Measurements from ENCODE around the gene KRTAP9-6. TPM values are rescaled to one million over a fixed set of nuclear protein-coding genes. Genes with fewer than 3 reads are reported as not detected.

The KRTAP9-6 gene
- not detected in 2 replicates for polyA plus RNA-seq (2012; rRNA removed)
- polyA plus RNA-seq (2012; cell fraction: cytosol; rRNA removed), result not detected in 2 replicates
- not detected in 2 replicates for polyA plus RNA-seq (2012; cell fraction: nucleus; rRNA removed)

DNA sequence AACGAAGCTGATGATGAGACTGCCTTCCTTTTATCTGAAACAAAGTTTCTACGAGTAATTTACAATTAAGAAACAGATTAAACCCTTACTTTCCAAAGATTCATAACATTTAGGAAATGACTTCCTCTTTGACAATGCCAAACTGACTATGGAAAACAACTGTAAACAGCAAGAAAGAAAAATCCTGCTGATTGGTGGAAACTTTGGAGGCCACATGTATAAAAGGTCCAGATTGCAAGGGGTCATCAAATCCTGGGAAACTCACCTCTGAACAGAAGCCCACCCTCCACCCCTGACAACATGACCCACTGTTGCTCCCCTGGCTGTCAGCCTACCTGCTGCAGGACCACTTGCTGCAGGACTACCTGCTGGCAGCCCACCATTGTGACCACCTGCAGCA lies at the start of gene KRTAP9-6:
TSS of gene KRTAP9-6 (plus strand) at position 301 of the 400 bp plus-strand sequence. CDS start at position 301, 0 bp downstream.
- CTCF ChIA-PET, result no interaction called here
- WGBS (ENCODE audit: low lambda C conversion rate), result 5% methylated on average over 2 of the region's 2 CpGs
- H3K9me3 ChIP-seq, result no peaks in the 10 kb centered on the region
- H4K20me1 ChIP-seq (ENCODE audit: insufficient read depth), result no peaks in the 10 kb centered on the region
- no peak for TF ChIP-seq ELF1 (IDR thresholded peaks at IDR 0.05)
- TF ChIP-seq, protein P1, sequence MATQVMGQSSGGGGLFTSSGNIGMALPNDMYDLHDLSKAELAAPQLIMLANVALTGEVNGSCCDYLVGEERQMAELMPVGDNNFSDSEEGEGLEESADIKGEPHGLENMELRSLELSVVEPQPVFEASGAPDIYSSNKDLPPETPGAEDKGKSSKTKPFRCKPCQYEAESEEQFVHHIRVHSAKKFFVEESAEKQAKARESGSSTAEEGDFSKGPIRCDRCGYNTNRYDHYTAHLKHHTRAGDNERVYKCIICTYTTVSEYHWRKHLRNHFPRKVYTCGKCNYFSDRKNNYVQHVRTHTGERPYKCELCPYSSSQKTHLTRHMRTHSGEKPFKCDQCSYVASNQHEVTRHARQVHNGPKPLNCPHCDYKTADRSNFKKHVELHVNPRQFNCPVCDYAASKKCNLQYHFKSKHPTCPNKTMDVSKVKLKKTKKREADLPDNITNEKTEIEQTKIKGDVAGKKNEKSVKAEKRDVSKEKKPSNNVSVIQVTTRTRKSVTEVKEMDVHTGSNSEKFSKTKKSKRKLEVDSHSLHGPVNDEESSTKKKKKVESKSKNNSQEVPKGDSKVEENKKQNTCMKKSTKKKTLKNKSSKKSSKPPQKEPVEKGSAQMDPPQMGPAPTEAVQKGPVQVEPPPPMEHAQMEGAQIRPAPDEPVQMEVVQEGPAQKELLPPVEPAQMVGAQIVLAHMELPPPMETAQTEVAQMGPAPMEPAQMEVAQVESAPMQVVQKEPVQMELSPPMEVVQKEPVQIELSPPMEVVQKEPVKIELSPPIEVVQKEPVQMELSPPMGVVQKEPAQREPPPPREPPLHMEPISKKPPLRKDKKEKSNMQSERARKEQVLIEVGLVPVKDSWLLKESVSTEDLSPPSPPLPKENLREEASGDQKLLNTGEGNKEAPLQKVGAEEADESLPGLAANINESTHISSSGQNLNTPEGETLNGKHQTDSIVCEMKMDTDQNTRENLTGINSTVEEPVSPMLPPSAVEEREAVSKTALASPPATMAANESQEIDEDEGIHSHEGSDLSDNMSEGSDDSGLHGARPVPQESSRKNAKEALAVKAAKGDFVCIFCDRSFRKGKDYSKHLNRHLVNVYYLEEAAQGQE (IDR thresholded peaks at IDR 0.05; ENCODE audit: low read depth, low read length), result no peak
- H3K9ac ChIP-seq, result no peak within 1 kb of the TSS
- no peak within 1 kb of the TSS for H2AFZ ChIP-seq (ENCODE audit: low read depth)
- no peaks in the 10 kb centered on the region for H3K79me2 ChIP-seq (ENCODE audit: insufficient read depth)
- H3F3A ChIP-seq (replicated peaks; ENCODE audit: insufficient read depth), result no peaks in the 10 kb centered on the region
- no peak within 1 kb of the TSS for H3K27ac ChIP-seq (ENCODE audit: low read depth in 2 of 2, low read length in 1 of 2)
- no peak for DNase-seq
- H3K4me1 ChIP-seq (ENCODE audit: control insufficient read depth in 1 of 2, insufficient read depth in 2 of 2, low read depth in 1 of 2, low read length in 1 of 2), result no peaks in the 10 kb centered on the region
- H3K4me2 ChIP-seq, result no peak within 1 kb of the TSS
- H3K27me3 ChIP-seq (ENCODE audit: insufficient read depth), result peaks cover 8% of the 10 kb centered on the region; the same call in 1 of the 2 replicates
- H3K36me3 ChIP-seq (replicated peaks in 1 of 2; ENCODE audit: control insufficient read depth in 1 of 2, insufficient read depth in 2 of 2, low read length in 1 of 2), result no peaks in the 10 kb centered on the region
- no peak within 1 kb of the TSS for H3K4me3 ChIP-seq (ENCODE audit: low read depth in 2 of 2, low read length in 1 of 2)
- no peaks in the 10 kb centered on the region for H3K9me2 ChIP-seq
- POLR2A ChIA-PET, result no interaction called here

DNA sequence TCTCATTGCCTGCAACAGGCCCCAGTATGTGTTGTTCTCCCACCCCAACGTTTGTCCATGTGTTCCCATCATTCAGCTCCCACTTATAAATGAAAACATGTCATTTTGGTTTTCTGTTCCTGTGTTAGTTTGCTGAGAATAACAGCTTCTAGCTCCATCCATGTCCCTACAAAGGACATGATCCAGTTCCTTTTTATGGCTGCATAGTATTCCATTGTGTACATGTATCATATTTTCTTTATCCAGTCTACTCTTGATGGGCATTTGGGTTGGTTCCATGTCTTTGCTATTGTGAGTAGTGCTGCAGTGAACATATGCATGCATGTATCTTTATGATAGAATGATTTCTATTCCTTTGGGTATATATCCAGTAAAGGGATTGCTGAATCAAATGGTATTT lies 49.5 kb upstream of the KRTAP9-6 start:
- 18% methylated on average over 1 of the region's 1 CpG for WGBS (ENCODE audit: low lambda C conversion rate)
- TF ChIP-seq GABPA (IDR thresholded peaks at IDR 0.05; ENCODE audit: low read depth), result no peak
- TF ChIP-seq FOSL2 (IDR thresholded peaks at IDR 0.05; ENCODE audit: borderline replicate concordance, low read depth), result no peak
- no peak for TF ChIP-seq RAD21 (IDR thresholded peaks at IDR 0.05; ENCODE audit: low read length)
- TF ChIP-seq, protein P2, sequence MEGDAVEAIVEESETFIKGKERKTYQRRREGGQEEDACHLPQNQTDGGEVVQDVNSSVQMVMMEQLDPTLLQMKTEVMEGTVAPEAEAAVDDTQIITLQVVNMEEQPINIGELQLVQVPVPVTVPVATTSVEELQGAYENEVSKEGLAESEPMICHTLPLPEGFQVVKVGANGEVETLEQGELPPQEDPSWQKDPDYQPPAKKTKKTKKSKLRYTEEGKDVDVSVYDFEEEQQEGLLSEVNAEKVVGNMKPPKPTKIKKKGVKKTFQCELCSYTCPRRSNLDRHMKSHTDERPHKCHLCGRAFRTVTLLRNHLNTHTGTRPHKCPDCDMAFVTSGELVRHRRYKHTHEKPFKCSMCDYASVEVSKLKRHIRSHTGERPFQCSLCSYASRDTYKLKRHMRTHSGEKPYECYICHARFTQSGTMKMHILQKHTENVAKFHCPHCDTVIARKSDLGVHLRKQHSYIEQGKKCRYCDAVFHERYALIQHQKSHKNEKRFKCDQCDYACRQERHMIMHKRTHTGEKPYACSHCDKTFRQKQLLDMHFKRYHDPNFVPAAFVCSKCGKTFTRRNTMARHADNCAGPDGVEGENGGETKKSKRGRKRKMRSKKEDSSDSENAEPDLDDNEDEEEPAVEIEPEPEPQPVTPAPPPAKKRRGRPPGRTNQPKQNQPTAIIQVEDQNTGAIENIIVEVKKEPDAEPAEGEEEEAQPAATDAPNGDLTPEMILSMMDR (IDR thresholded peaks at IDR 0.05), result no peak
- no peak for TF ChIP-seq EP300 (IDR thresholded peaks at IDR 0.05; ENCODE audit: borderline replicate concordance in 1 of 2, low read depth in 1 of 2, low read length in 1 of 2)
- no peak for TF ChIP-seq TAF1 (IDR thresholded peaks at IDR 0.05; ENCODE audit: borderline replicate concordance, low read depth, low read length)
- no peak for TF ChIP-seq TCF12 (IDR thresholded peaks at IDR 0.05)
- TF ChIP-seq MEF2A (IDR thresholded peaks at IDR 0.05; ENCODE audit: borderline replicate concordance, low read depth), result no peak
- no peak for TF ChIP-seq GATA2 (CRISPR knock-in tag; IDR thresholded peaks at IDR 0.05)
- TF ChIP-seq IRF3 (IDR thresholded peaks at IDR 0.05; ENCODE audit: low read depth, low read length), result no peak
- TF ChIP-seq NRF1 (IDR thresholded peaks at IDR 0.05; ENCODE audit: low read depth, low read length), result no peak
- TF ChIP-seq SMC3 (IDR thresholded peaks at IDR 0.05; ENCODE audit: low read depth, low read length), result no peak
- POLR2A ChIA-PET, result no interaction called here

More for the DNA sequence above, 49.5 kb upstream of the KRTAP9-6 start:
- Histone ChIP-seq H3K36me3 (replicated peaks in 1 of 2; ENCODE audit: control insufficient read depth in 1 of 2, insufficient read depth in 2 of 2, low read length in 1 of 2) (no peaks in the 10 kb centered on the region), H2AFZ (ENCODE audit: low read depth) (no peak overlapping the region), H3K4me3 (ENCODE audit: low read depth in 2 of 2, low read length in 1 of 2) (no peak overlapping the region), H3K79me2 (ENCODE audit: insufficient read depth) (no peaks in the 10 kb centered on the region), H4K20me1 (ENCODE audit: insufficient read depth) (no peaks in the 10 kb centered on the region), H3K4me1 (ENCODE audit: control insufficient read depth in 1 of 2, insufficient read depth in 2 of 2, low read depth in 1 of 2, low read length in 1 of 2) (no peaks in the 10 kb centered on the region), H3K9me2 (no peaks in the 10 kb centered on the region), H3K27ac (ENCODE audit: low read depth in 2 of 2, low read length in 1 of 2) (no peak overlapping the region), H3K4me2 (no peak overlapping the region), H3K27me3 (ENCODE audit: insufficient read depth) (peaks cover 44% of the 10 kb centered on the region; the same call in 1 of the 2 replicates), H3F3A (replicated peaks; ENCODE audit: insufficient read depth) (no peaks in the 10 kb centered on the region), H3K9ac (no peak overlapping the region), H3K9me3 (no peaks in the 10 kb centered on the region)
- CTCF ChIA-PET, result no interaction called here
- no peak for DNase-seq

Data from SK-N-SH (cell line).